Hepatocyte (in vitro differentiated cells): Measurements from ENCODE around the gene RAI1.

Source experiments
- EZH2 ChIP-seq: fragments of 200-600 bp; sonication (generic); IDR thresholded peaks from 2 replicates; pipeline ENCODE4 v1.6.1; 2016; ENCODE audit warnings: antibody characterized with exemption, mild to moderate bottlenecking, borderline replicate concordance
- EZH2phosphoT487 ChIP-seq: fragments of 200-600 bp; sonication (generic); IDR thresholded peaks from one replicate; pipeline ENCODE4 v1.6.1; 2018; ENCODE audit warnings: antibody characterized with exemption, mild to moderate bottlenecking, low read depth, moderate library complexity; ENCODE audit not compliant: unreplicated experiment, severe bottlenecking
- TF ChIP-seq, protein P1 (sequence below): fragments of 200-600 bp; sonication (generic); IDR thresholded peaks from 2 replicates; pipeline ENCODE4 v1.5.1; 2016; ENCODE audit warnings: antibody characterized with exemption, mild to moderate bottlenecking; ENCODE audit not compliant: poor library complexity

DNA sequence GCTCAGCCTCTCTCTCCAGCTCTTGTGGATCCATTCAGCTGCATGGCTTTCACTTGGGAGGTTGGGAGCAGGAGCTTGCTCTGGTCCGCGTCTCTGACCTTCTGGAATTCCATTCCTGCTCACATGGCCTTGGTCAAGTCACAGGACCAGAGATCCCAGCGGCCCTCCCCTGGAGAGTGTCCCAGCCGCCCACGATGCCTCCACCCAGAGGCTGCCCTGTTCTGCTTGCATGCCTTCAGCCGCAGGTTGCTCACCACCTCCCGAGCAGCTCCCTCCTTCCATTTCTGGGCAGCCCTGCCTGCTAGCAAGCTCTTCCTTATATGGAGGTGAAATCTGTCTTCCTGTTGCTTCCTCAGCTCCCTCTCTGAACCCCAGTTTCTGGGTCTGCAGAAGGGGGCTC lies 32.6 kb downstream of the RAI1 start:
- TF ChIP-seq EZH2, result no peak
- TF ChIP-seq, protein P1, sequence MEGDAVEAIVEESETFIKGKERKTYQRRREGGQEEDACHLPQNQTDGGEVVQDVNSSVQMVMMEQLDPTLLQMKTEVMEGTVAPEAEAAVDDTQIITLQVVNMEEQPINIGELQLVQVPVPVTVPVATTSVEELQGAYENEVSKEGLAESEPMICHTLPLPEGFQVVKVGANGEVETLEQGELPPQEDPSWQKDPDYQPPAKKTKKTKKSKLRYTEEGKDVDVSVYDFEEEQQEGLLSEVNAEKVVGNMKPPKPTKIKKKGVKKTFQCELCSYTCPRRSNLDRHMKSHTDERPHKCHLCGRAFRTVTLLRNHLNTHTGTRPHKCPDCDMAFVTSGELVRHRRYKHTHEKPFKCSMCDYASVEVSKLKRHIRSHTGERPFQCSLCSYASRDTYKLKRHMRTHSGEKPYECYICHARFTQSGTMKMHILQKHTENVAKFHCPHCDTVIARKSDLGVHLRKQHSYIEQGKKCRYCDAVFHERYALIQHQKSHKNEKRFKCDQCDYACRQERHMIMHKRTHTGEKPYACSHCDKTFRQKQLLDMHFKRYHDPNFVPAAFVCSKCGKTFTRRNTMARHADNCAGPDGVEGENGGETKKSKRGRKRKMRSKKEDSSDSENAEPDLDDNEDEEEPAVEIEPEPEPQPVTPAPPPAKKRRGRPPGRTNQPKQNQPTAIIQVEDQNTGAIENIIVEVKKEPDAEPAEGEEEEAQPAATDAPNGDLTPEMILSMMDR, result no peak
- no peak for TF ChIP-seq EZH2phosphoT487
